ENCODE measurements around the gene MRPS25. TPM values are rescaled to one million over a fixed set of nuclear protein-coding genes. Genes with fewer than 3 reads are reported as not detected.

MRPS25 gene
- total and polyA plus RNA-seq, 9 of the 15 experiments (the other 6 are each of a cell fraction or from before 2014, with no cell fraction given): 34.3 to 129 (median 78.2) TPM

DNA sequence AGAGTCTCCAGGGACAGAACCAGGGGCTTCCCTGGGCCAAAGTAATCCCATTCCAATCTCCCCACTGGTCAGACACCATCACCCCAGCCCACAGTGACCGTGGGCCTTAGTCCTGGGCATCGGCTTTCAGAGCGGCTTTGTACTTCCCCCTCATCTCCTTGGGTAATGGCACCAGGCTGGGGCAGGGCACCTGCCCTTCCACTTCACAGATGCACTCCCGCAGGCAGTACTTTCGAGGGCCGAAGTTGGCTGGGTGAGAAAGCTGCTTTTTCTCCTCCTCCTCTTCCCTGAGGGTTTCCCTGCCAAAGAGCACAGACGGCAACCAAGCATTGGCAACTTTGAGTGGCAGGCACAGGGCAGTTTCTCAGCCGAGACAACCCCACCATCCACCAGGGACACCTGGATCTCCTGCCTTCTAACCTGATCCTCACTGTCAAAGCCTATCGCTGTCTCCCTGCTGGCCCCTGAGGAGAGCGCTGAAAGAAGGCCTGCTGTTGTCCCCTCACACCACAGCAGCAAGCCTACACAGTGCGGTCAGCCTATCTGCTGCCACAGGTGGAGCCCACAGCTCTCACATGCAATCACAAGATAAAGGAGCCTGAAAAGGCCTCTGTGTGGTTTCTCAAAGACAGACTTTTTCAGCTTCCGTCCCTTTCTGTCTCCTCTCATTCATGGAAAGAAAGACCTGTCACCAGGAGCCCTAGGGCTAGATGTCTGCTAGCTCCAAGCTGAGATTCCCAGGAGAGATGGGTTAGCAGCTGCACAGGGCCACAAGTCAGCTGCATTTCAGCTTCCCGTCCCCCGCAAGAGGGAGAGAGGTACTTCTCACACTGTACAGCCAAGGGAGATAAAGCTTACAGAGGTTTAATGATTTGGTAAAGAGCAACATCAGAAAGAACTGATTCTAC is 12.5 kb downstream of the MRPS25 start (continued):
- TF ChIP-seq ZNF253 (CRISPR knock-in tag; conservative IDR thresholded peaks at IDR 0.05) (no peak), BHLHE40 (IDR thresholded peaks at IDR 0.05; ENCODE audit: low read length) (peak; percentile 95), EZH2 (IDR thresholded peaks at IDR 0.05; ENCODE audit: borderline replicate concordance, low read depth, low read length) (no peak; the same call in 1 of the 2 replicates), IFI16 (CRISPR knock-in tag; IDR thresholded peaks at IDR 0.05) (no peak), NR3C1 (CRISPR knock-in tag; IDR thresholded peaks at IDR 0.05) (no peak), ZNF551 (CRISPR knock-in tag; IDR thresholded peaks at IDR 0.05) (no peak), ZNF311 (CRISPR knock-in tag; IDR thresholded peaks at IDR 0.05) (peak; percentile 65; the same call in 1 of the 2 replicates), BCL6 (CRISPR knock-in tag; IDR thresholded peaks at IDR 0.05) (no peak), ZBED1 (IDR thresholded peaks at IDR 0.05) (peak; percentile 96), PURB (CRISPR knock-in tag; IDR thresholded peaks at IDR 0.05; ENCODE audit: low read depth) (no peak), BRCA1 (IDR thresholded peaks at IDR 0.05) (no peak), BRCA1 (CRISPR knock-in tag; IDR thresholded peaks at IDR 0.05) (no peak), RB1 (IDR thresholded peaks at IDR 0.05; ENCODE audit: low read depth) (peak; percentile 72), U2AF1 (optimal IDR thresholded peaks at IDR 0.05; ENCODE audit: low read depth, low read length) (no peak)
- TF ChIP-seq, protein P1, sequence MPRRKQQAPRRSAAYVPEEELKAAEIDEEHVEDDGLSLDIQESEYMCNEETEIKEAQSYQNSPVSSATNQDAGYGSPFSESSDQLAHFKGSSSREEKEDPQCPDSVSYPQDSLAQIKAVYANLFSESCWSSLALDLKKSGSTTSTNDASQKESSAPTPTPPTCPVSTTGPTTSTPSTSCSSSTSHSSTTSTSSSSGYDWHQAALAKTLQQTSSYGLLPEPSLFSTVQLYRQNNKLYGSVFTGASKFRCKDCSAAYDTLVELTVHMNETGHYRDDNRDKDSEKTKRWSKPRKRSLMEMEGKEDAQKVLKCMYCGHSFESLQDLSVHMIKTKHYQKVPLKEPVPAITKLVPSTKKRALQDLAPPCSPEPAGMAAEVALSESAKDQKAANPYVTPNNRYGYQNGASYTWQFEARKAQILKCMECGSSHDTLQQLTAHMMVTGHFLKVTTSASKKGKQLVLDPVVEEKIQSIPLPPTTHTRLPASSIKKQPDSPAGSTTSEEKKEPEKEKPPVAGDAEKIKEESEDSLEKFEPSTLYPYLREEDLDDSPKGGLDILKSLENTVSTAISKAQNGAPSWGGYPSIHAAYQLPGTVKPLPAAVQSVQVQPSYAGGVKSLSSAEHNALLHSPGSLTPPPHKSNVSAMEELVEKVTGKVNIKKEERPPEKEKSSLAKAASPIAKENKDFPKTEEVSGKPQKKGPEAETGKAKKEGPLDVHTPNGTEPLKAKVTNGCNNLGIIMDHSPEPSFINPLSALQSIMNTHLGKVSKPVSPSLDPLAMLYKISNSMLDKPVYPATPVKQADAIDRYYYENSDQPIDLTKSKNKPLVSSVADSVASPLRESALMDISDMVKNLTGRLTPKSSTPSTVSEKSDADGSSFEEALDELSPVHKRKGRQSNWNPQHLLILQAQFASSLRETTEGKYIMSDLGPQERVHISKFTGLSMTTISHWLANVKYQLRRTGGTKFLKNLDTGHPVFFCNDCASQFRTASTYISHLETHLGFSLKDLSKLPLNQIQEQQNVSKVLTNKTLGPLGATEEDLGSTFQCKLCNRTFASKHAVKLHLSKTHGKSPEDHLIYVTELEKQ (CRISPR knock-in tag; IDR thresholded peaks at IDR 0.05): no peak
- TF ChIP-seq, protein P2, sequence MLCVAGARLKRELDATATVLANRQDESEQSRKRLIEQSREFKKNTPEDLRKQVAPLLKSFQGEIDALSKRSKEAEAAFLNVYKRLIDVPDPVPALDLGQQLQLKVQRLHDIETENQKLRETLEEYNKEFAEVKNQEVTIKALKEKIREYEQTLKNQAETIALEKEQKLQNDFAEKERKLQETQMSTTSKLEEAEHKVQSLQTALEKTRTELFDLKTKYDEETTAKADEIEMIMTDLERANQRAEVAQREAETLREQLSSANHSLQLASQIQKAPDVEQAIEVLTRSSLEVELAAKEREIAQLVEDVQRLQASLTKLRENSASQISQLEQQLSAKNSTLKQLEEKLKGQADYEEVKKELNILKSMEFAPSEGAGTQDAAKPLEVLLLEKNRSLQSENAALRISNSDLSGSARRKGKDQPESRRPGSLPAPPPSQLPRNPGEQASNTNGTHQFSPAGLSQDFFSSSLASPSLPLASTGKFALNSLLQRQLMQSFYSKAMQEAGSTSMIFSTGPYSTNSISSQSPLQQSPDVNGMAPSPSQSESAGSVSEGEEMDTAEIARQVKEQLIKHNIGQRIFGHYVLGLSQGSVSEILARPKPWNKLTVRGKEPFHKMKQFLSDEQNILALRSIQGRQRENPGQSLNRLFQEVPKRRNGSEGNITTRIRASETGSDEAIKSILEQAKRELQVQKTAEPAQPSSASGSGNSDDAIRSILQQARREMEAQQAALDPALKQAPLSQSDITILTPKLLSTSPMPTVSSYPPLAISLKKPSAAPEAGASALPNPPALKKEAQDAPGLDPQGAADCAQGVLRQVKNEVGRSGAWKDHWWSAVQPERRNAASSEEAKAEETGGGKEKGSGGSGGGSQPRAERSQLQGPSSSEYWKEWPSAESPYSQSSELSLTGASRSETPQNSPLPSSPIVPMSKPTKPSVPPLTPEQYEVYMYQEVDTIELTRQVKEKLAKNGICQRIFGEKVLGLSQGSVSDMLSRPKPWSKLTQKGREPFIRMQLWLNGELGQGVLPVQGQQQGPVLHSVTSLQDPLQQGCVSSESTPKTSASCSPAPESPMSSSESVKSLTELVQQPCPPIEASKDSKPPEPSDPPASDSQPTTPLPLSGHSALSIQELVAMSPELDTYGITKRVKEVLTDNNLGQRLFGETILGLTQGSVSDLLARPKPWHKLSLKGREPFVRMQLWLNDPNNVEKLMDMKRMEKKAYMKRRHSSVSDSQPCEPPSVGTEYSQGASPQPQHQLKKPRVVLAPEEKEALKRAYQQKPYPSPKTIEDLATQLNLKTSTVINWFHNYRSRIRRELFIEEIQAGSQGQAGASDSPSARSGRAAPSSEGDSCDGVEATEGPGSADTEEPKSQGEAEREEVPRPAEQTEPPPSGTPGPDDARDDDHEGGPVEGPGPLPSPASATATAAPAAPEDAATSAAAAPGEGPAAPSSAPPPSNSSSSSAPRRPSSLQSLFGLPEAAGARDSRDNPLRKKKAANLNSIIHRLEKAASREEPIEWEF (CRISPR knock-in tag; IDR thresholded peaks at IDR 0.05): peak; percentile 93; the same call in 1 of the 2 replicates
- TF ChIP-seq, protein P3, sequence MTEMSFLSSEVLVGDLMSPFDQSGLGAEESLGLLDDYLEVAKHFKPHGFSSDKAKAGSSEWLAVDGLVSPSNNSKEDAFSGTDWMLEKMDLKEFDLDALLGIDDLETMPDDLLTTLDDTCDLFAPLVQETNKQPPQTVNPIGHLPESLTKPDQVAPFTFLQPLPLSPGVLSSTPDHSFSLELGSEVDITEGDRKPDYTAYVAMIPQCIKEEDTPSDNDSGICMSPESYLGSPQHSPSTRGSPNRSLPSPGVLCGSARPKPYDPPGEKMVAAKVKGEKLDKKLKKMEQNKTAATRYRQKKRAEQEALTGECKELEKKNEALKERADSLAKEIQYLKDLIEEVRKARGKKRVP (CRISPR knock-in tag; IDR thresholded peaks at IDR 0.05): peak; percentile 76
- TF ChIP-seq, protein P4, sequence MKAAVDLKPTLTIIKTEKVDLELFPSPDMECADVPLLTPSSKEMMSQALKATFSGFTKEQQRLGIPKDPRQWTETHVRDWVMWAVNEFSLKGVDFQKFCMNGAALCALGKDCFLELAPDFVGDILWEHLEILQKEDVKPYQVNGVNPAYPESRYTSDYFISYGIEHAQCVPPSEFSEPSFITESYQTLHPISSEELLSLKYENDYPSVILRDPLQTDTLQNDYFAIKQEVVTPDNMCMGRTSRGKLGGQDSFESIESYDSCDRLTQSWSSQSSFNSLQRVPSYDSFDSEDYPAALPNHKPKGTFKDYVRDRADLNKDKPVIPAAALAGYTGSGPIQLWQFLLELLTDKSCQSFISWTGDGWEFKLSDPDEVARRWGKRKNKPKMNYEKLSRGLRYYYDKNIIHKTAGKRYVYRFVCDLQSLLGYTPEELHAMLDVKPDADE (conservative IDR thresholded peaks at IDR 0.05; ENCODE audit: control insufficient read depth, low read depth, low read length): peak; percentile 98

Data from K562 (cell line).